ENCODE data around the gene TSPAN4.

The TSPAN4 gene

GRCh38 chr11:868394-868793 lies 25.7 kb downstream of the TSPAN4 start:
- no peak for DNase-seq

DNA sequence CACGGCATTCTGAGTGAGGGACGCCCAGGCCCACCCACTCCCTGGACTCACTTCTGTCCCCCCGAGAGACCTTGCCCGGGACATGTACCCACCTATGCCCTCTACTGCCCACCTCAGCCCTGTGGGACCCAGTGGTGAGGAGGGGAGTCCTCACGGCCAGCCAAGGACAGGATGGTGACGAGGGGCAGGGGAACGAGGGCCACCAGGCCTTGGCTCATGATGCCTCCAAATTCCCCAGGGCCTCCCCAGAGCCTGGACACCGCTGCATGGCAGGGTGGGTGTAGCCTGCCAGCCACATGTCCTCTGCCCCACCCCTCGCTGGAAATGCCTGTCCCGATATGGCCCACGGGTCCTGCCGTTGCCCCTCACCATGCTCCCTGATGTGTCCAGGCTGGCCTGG lies 26.1 kb downstream of the TSPAN4 start:
- DNase-seq, result no peak

- no peak for DNase-seq
These were observed 26.9 kb downstream of the TSPAN4 start for GRCh38 chr11:869399-870126.

- no peak for DNase-seq
These were observed 27.4 kb downstream of the TSPAN4 start for GRCh38 chr11:870127-870413.

GRCh38 chr11:870418-870817 lies 27.8 kb downstream of the TSPAN4 start:
- no peak for DNase-seq

DNA sequence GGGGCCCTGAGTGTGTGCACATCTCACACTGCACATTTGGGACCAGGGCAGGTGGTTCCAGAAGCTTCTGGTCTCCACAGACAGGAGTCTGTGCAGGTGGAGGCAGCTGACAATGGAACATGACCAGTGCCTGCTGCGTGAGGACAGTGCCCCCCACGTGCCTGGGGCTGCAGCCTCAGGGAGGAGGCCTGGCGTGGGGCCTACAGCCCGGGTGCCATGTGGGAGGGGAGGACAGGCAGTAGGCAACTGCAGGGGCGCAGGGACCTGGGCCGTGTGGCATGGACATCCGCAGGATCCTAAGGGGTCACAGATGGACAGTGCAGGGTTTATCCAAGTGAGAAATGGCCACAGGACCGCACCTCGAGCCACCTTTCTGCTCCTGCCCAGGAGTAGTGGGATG lies 28.8 kb downstream of the TSPAN4 start:
- DNase-seq, result no peak

DNA sequence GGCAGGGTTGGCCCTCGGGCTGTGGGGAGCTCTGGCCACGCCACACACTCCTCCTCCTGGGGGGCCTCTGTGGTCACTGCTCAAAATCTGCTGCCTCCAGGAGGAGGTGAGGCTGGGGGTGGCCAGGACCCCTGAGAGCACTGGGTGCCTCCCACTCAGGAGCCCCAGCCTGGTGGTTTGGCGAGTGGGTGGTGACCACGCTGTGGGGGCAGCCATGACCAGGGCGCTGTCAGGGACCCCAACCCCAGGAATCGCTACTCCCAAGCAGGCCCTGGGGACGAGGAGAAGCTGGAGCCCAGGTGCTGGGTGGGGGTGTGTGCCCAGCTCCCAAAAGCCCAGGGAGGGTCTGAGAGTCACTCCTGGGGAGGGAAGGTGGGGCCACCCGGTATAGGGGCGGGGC lies 30.1 kb downstream of the TSPAN4 start:
- no peak for DNase-seq

- no peak for DNase-seq
These were observed 31.1 kb downstream of the TSPAN4 start for GRCh38 chr11:873706-874105.

GRCh38 chr11:875203-875602 lies 32.6 kb downstream of the TSPAN4 start:
- no peak for DNase-seq

- DNase-seq, result no peak
These were observed 33.2 kb downstream of the TSPAN4 start for GRCh38 chr11:875769-876301.

DNA sequence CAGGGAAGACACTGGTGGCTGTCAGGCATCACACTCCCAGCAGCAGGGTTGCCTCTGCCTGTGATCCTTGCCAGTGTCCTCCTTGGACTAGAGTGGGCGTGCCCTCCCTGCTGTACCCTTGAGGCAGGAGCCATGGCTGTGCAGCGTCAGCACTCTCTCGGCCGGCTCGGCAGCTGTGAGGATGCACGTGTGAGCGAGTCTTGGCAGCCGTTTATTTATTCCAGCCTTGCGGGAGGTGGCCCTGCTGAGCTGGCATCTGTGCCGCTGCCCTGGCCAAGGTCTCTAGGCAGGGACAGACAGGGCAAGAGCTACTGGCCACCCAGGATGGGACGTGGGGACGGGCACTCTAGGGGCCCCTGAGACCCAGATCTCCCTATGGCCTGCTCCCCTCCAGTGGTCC lies 33.9 kb downstream of the TSPAN4 start:
- no peak for DNase-seq

DNA sequence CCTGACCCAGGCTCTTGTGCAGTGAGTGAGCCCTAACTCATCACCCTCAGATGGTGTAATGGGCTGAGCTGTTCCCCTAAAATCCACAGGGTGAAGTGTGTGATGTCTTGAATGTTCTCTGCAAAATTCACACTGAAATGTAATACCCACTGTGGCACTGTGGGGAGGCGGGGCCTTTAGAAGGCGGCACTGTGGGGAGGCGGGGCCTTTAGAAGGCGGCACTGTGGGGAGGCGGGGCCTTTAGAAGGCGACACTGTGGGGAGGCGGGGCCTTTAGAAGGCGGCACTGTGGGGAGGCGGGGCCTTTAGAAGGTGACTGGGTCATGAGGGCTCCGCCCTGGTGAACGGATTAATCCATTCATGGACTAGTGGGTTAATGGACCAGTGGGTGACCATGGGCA lies 34.9 kb downstream of the TSPAN4 start:
- no peak for DNase-seq

GRCh38 chr11:880447-880846 lies 37.8 kb downstream of the TSPAN4 start:
- DNase-seq, result no peak

GRCh38 chr11:882596-882995 lies 39.9 kb downstream of the TSPAN4 start:
- DNase-seq, result no peak

DNA sequence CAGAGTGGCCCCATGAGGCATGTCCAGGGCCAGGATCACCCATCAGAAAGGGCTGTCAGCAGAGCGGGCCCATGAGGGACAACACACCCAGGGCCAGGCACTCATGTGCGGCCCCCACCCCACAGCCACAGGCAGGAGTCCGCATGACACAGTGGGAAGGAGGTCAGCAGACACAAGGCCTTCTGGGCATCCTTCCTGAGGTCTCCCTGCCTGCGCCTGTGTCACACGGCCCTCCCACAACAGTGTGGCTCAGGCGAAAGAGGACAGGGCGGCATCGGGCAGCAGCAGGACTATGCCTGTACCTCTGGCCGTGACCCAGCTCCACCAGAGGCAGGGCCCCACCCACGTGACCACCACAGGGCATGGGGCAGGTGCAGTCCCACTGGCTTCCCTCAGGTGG lies 40.9 kb downstream of the TSPAN4 start:
- DNase-seq, result no peak

GRCh38 chr11:884578-885070 lies 42.0 kb downstream of the TSPAN4 start:
- no peak for DNase-seq

- DNase-seq, result no peak
These were observed 43.9 kb downstream of the TSPAN4 start for GRCh38 chr11:886568-886967.

DNA sequence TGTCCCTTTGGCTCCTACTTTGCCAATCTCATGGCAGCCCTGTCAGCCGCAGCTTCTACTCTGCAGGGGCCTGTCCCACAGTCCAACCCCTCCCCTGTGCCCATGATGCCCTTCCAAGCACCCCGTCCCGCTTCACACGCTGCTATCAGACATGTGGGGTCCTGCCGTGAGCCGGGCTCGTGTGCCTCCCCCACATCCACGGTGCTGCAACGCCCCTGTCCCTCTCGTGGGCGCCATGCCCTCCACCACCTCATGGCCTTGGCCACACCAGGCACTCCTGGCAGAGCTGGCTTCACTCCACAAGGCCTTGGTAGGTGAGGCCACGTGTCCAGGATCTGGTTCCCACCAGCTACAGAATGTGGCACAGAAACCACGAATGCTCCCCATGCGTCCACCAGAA lies 44.9 kb downstream of the TSPAN4 start:
- no peak for DNase-seq

GRCh38 chr11:888310-889212 lies 45.9 kb downstream of the TSPAN4 start:
- no peak for DNase-seq

- no peak for DNase-seq
These were observed 46.6 kb downstream of the TSPAN4 start for GRCh38 chr11:889257-889656.

GRCh38 chr11:889687-890475 lies 47.2 kb downstream of the TSPAN4 start:
- DNase-seq, result no peak

DNA sequence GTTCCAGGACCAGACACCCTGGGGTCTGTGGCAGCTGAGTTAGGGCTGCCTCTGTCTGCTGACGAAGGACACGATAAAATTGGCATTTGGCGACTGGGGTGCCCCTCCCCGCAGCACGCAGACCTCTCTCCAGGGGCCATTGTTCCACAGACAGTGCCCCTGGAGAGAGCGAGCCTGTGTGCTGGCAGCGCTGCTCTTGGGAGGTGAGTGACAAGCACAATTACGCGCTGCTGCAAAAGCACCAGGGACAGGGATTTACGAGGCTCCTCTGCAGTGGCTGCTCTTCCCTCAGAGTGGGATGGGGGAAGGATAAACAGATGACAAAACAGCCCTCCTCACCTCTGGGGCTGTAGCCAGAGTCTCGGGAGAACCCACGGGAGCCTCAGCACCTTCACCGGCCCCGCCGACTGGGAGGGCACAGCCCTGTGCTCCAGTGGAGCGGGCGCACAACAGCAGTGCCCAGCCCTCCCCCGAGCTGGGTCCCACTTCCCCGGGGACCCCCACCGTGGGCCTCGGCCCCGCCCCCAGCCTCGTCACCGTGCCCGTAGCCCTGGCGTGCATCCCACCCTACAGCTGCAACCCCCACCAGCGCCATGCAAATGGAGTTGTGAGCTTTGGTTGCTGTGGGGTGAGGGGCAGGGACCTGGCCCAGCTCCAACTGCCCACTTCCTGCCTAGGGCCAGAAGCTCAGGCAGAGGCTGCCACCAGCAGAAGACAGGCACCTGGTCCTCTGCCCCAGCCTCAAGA lies 48.3 kb downstream of the TSPAN4 start:
- no peak for DNase-seq

Measured in bone marrow (tissue), 2 donors.